Measurements from ENCODE around the gene HIVEP2. TPM values are rescaled to one million over a fixed set of nuclear protein-coding genes. Genes with fewer than 3 reads are reported as not detected.
A peak's percentile ranks its signal among the peaks of the same experiment; 100 is the strongest.

The HIVEP2 gene
- total RNA-seq, 1 donor from 2014 or later: 12.3 TPM

DNA sequence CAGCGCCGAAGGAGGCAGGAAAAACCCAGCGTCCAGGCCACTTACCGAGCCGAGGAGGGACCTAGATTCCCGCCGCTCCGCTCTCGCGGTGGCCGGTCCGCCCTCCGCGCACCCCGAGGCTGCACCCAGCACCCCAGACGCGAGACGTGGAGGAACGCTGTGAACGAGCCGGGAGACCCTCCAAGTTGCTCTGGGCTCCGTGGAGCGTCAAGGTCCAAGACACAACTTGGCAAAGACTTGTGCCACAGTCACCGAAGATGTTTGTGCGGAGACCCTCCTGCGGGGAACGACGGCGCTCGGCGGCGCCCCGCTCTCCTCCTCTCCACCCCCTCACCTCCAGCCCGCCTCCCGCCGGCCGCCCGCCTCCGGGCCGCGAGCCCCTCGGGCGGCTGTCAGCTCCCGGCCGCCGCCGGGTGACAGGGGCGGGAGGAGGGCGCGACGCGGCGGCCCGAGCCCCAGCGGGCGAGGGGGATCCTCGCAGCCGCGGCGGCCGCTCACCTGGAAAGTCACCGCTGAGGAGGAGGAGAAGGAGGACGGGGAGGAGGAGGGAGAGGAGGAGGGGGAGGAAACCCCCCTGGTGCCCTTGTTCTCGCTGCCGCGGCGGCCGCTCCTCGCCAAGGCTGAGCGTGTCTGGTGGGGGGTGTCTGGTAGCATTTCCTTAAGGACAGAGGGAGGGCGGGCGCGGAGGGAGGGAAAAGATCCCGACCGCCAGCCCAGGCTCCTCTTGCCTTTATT lies 637 bp upstream of the HIVEP2 start:
- no peak for DNase-seq (ENCODE audit: low read depth)
- peak overlapping the region; percentile 82 for H3K4me3 ChIP-seq (ENCODE audit: low read depth, low read length)
- TF ChIP-seq, protein P1, sequence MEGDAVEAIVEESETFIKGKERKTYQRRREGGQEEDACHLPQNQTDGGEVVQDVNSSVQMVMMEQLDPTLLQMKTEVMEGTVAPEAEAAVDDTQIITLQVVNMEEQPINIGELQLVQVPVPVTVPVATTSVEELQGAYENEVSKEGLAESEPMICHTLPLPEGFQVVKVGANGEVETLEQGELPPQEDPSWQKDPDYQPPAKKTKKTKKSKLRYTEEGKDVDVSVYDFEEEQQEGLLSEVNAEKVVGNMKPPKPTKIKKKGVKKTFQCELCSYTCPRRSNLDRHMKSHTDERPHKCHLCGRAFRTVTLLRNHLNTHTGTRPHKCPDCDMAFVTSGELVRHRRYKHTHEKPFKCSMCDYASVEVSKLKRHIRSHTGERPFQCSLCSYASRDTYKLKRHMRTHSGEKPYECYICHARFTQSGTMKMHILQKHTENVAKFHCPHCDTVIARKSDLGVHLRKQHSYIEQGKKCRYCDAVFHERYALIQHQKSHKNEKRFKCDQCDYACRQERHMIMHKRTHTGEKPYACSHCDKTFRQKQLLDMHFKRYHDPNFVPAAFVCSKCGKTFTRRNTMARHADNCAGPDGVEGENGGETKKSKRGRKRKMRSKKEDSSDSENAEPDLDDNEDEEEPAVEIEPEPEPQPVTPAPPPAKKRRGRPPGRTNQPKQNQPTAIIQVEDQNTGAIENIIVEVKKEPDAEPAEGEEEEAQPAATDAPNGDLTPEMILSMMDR (conservative IDR thresholded peaks at IDR 0.05; ENCODE audit: low read depth, low read length): no peak

DNA sequence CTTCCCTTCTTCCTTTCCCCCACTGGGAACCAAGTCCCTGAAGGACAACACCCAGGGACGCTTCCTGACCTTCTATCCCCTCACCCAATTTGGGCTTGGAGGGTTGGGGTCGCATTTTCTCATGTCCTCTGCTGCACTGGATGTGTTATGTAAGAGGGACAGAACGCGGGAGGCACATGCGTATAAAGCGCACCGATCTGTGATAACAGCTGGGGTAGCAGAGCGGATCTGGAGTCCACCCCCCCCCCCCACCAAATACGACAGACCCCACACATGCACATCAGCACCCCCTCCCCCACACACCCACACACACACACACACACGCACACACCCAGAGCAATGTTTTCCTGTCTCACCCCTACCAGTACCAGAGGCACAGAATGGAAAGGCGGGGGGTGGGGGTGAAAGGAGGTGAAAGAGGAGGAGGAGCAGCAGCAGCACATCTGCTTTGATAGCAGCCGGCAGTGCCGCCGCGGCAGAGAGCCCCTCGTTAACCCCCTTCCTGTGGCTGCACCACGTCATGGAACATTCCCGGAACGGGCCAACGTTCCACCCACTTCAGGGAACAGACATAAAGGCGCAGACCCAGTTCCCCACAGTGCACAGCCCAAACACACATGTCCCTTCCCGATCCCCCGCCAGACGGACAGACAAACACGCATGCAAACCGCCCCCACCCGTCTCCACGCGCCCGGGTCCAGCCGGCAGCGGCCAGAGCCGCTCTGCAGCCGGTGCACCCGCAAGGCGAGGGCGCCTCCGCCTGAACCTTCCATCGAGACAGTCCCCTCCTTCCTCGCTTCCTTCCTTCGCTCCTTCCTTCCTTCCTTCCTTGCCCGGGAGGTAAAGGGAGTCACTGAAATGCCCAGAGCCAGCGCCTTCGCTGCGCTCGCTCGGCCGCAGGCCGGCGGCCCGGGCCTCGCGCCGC lies 590 bp downstream of the HIVEP2 start:
- no peak for DNase-seq (ENCODE audit: low read depth)
- H3K4me3 ChIP-seq (ENCODE audit: low read depth, low read length): peak overlapping the region; percentile 82
- TF ChIP-seq, protein P1 (conservative IDR thresholded peaks at IDR 0.05; ENCODE audit: low read depth, low read length): peak; percentile 0

DNA sequence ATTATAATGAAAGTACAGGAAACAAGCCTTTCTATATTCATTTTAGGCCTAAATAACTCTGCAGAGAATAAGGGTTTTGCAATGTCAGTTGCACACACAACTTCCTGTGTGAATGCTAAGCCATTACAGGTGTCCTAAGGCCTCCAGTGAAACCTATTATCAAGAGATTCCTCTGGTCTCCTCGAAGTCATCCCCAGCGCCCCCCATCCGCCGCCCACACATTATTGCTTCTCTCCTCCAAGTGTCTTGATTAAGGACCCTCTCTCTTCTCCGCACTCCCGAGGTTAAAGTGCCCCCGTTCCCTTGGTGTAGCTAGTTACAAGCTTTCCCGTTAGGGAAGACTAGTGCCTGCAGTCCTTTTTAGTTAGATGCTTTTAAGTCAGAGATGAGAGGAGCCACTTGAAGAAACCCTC lies 1.3 kb downstream of the HIVEP2 start:
- TF ChIP-seq, protein P1 (conservative IDR thresholded peaks at IDR 0.05; ENCODE audit: low read depth, low read length): no peak
- no peak for DNase-seq (ENCODE audit: low read depth)
- peak overlapping the region; percentile 82 for H3K4me3 ChIP-seq (ENCODE audit: low read depth, low read length)

DNA sequence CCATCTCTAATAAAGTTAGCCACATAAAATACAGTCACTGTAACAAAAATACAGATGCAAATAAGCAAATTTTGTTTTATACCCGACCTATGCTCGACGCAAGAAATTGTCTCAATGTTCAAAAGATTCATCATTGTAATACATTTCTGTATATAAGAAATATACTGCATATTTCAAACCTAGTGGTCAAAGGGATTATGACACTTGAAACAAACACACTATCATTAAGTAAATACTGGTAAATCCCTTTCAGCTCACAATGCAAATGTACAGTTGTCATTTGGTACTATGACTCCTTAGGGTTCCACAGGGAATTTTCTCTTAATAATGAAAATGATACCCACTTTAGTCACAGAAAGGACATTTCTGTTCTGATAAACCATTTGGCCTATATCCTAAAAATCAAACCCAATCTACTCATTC lies 2.2 kb downstream of the HIVEP2 start:
- no peak for DNase-seq (ENCODE audit: low read depth)
- H3K4me3 ChIP-seq (ENCODE audit: low read depth, low read length): peak overlapping the region; percentile 9
- TF ChIP-seq, protein P1 (conservative IDR thresholded peaks at IDR 0.05; ENCODE audit: low read depth, low read length): peak; percentile 40

DNA sequence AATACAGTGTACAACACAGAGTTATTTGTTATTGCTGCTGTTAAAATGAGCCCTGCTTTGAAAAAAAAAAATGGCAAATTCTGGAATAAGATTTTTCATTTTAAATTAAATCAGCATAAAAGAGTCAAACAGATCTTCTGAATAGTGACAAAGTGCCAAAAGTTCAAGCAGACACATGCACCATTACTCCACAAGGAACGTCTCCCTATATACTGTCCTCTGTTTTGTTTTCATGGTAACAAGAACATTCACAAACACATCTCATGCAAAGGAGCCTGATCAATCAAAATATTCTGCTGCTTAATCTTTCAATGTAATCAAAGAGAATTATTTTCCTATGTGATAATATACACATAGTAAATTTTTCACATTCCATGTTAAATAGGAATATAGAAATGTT lies 2.7 kb downstream of the HIVEP2 start:
- TF ChIP-seq, protein P1 (conservative IDR thresholded peaks at IDR 0.05; ENCODE audit: low read depth, low read length): no peak
- DNase-seq (ENCODE audit: low read depth): no peak
- H3K4me3 ChIP-seq (ENCODE audit: low read depth, low read length): no peak overlapping the region

DNA sequence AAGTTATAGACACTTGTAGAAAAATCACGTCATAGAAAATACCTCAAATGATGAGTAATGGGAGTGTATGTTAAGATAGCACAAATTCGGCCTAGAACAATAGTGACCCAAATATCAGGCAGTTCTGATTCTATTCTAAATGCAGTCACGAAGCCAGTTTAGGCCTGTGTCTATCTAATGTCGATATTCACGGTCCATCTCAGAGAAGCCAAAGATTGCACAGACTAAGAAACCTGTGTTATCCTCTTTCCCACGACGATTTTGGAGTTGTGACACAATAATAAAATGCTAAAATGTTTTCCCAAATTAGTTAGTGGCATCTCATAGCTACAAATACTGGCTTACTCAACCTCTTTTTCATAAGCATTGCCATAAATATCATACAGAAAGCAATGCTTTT lies 4.0 kb downstream of the HIVEP2 start:
- H3K4me3 ChIP-seq (ENCODE audit: low read depth, low read length): no peak overlapping the region
- no peak for DNase-seq (ENCODE audit: low read depth)
- TF ChIP-seq, protein P1 (conservative IDR thresholded peaks at IDR 0.05; ENCODE audit: low read depth, low read length): no peak

Measured in epithelial cell of proximal tubule (primary cell).